GM18873 (cell line): Measurements from ENCODE around the gene PRKACG.
"Not testable (repeated sequence)": the region's sequence is repeated elsewhere in the genome, so short reads cannot be mapped to it uniquely, and the experiment has no call there.

Experiments used
- ATAC-seq: cut with Tn5 transposase; IDR thresholded peaks from one replicate; pipeline ENCODE4 v1.9.1; 2021; ENCODE audit warnings: mild to moderate bottlenecking, moderate library complexity, moderate number of reproducible peaks; ENCODE audit not compliant: unreplicated experiment, low FRiP score

PRKACG gene

GRCh38 chr9:69027355-69028097 is 13.6 kb upstream of the PRKACG start:
- peak; percentile 54 for ATAC-seq

DNA sequence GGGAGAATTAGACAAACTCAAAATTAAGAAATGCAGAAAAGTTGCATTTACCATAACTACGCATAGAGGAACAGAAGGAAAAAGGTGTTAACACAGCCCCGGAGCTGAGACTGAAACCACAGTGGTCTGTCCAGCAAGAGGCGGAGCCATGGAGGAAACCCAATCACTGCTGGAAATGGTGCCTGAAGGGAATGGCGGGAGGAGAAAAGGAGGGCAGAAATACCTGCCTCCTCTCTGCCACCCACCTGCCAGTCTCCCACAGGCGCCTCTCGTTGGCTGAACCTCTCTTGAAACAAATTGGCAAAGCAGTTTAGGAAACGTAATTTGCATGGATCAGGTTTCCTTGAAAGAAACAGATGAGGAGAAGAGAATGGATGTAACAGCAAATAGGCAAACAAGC is 9.7 kb upstream of the PRKACG start:
- ATAC-seq: no peak

DNA sequence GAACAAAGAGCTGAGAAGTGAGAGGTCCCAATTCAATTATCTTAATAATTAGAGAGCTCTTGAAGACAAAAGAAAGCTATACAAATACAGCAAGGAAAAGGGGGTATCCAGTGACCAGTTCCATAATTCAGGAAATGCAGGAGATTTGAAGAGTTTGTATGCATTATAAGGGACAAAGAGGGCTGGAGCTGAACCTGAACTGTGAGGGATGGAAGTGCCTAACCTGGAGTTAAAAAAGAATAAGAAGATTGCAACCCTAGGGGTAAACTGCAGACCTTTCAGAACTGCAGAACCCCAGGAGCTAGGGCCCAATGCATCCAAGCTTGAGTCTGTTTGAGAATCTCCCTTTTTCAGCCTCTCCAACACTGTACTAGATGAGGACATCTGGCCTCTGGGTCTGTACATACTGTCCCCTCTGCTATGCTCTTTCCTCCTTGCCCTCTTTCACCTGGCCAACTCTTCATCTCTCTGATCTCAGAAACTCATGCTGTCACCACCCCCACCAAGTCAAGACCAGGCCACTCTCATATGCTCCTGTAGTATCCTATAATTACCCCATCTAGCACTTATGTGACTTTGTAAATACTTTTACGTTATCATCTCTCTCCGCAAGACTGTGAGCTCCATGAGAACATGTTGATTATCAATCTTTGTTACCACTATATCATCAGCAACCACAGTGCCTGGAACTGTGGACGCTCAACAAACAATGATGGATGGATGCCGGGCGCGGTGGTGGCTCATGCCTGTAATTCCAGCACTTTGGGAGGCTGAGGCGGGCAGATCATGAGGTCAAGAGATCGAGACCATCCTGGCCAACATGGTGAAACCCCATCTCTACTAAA is 6.6 kb upstream of the PRKACG start:
- ATAC-seq: no peak

DNA sequence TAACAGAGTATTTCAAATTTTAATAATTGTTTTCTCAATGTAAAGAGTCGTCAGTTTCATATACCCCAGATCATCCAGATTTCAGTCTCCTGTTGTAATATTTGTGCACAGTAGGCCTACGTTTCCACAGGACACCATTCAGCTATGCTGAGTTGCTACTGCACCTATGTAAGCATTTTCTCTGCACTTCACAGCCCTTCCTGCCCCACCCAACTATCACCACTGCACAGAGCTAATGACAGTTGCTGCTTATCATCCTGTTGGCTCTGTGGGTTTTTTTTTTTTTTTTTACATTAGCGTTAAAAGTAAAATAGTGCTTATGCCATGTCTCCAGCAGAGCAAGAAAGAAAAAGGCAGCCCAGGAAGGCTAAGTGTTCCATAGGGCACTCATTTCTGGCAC is 5.9 kb upstream of the PRKACG start:
- no peak for ATAC-seq

- no peak for ATAC-seq
Observed at GRCh38 chr9:69018737-69019136, 4.8 kb upstream of the PRKACG start.

GRCh38 chr9:69016191-69017096 is 2.5 kb upstream of the PRKACG start:
- no peak for ATAC-seq

- ATAC-seq: no peak
Observed at GRCh38 chr9:69013382-69013727, 558 bp downstream of the PRKACG start.

DNA sequence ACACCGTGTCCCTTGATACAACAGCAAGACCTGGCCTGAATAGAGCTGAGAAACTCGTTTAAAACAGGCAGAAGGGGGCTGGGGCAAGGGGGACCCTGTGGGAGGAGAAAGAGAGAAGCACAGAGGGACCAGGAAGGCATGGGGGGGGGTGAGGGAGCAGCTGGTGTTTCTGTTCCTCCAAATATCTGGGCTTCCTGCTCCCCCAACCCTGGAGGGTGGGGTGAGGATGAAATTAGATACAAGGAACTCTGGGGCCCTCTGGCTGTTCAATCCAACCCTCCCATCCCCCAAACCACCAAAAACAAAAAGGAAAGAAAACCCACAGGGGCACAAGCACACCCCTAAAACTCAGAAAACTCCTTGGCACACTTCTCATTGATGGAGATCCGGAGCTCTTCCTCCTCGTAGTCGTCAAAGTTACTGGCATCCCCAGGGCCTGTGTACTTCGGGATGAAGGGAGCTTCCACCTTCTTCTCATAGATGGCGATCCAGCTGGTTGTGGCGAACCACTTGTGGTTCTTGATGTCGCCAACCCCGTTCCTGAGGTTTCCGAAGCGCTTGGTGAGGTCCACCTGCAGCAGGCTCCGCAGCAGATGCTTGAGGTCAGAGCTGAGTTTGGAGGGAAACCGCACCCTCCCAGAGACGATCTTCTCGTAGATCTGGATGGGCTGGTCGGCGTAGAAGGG is 1.1 kb downstream of the PRKACG start:
- ATAC-seq: no peak

GRCh38 chr9:69009708-69010107 is 4.2 kb downstream of the PRKACG start:
- ATAC-seq: no peak

DNA sequence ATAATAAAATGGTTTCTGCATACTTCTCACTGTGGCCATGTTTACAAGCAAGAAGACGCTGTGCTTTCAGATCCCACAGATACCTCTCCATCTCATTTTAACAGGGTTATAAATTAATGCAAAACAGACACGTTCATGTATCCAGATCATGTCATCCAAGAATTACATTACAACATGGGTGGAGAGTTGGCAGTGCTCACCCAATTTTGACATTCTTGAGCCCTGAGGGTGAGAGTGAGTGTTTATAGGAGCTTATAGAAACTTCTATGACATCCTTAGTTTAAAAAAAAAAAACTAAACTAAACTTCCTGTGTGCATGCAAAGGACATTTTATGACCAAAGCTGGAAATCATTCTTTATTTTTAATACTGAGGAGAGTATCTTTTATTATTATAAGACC is 9.1 kb downstream of the PRKACG start:
- no peak for ATAC-seq

GRCh38 chr9:69003051-69003450 is 10.9 kb downstream of the PRKACG start:
- ATAC-seq: no peak

- ATAC-seq: no peak
Observed at GRCh38 chr9:69001921-69002320, 12.0 kb downstream of the PRKACG start.

DNA sequence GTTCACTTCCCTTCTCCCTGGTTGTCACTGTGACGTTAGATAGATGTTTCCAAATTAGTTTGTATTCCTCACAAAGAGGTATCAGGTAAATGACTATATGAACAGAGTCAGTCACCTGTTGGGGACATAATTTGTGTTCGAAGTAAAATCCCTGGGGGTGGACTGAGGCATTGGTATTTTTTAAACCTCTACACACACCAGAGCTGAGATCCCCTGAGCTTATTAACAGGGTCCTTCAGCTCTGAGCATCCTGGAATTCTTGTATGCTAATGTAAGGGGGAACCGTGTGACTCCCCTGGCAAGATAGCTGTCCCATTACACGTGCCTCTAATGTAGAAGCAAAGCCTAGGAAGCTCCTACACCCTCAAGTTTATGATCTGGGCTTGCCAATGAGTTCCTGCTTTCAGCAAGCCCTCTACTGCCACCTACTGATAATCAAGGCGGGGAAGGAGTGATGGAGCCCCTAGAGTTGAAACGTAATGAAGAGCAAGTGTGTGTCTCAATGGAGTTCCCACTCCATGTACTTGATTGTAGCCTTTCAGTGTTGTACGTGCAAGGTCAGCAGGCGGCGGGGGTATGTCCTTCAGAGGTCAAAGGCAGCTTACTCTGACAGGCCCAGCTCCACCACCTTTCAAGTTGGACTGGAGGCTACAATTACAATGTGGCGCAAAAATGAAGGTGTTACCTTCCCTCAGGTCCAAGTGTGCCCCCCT is 14.4 kb downstream of the PRKACG start:
- peak; percentile 64 for ATAC-seq

DNA sequence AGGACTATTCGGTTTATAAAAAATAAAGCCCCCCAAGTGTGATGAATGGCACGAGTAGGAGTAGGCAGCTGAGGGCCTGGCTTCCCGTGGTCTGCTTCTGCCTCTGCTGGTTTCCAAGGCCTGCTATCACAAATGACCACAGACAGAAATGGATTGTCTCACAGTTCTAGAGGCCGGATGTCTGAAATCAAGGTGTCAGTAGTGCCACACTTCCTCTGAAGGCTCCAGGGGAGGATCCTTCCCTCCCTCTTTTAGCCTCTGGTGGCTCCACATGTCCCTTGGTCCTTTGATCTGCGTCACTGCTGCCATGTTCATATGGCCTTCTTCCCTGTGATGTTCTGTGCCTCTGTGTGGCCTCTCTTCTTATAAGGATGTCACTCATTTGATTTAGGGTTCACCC is 15.1 kb downstream of the PRKACG start:
- ATAC-seq: no peak

DNA sequence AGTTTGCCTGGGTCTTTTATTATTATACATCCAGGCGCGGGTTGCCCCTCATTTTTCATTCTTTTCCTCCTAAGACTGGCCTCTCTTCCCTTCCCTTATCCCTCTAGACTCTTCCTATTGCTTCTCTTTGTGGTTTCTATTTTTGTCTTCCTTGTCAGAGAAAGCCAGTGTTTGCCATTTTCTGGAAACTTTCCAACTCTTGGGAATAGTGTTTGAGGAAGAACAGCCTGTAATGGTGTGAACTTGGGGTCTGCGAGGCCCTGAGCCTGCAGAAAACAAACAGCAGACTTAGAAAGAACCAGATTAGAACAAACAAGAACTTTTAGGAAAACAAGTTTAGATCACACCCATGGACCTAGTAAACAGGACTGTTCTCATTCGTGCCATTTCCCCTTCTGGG is 15.5 kb downstream of the PRKACG start:
- no peak for ATAC-seq

- no peak for ATAC-seq
Observed at GRCh38 chr9:68997666-68998065, 16.2 kb downstream of the PRKACG start.

DNA sequence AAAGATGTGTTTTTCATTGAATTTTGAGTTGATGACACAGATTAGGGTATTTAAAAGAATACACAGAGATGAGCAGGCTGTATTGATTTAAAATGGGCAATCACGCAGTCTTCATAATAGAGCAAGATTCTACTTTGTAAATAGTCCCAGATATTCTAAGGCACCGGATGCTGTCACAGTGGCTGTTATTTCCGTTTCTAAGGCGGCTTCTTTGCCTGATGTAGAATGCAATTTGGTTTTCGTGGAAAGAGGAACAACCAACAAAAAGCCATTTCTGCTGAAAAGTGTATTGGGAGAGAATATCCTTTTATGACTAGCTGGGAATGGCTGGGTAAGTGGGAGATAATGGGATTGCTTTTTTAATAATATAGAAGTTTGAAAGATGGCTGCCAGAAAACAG is 17.5 kb downstream of the PRKACG start:
- no peak for ATAC-seq

- ATAC-seq: no peak
Observed at GRCh38 chr9:68995776-68996175, 18.1 kb downstream of the PRKACG start.

GRCh38 chr9:68991457-68991856 is 22.5 kb downstream of the PRKACG start:
- ATAC-seq: no peak

- ATAC-seq: not testable (repeated sequence)
Observed at GRCh38 chr9:68986949-68987348, 27.0 kb downstream of the PRKACG start.
